ENCODE measurements around the gene TMEM134. TPM values are rescaled to one million over a fixed set of nuclear protein-coding genes. Genes with fewer than 3 reads are reported as not detected.

TMEM134 gene
- total and polyA plus RNA-seq, 9 of the 15 experiments (the other 6 are each of a cell fraction or from before 2014, with no cell fraction given) = 0.63 to 48.4 (median 10.7) TPM

GRCh38 chr11:67508486-67509121 is 39.6 kb upstream of the TMEM134 start (continued):
- TF ChIP-seq CEBPZ (IDR thresholded peaks at IDR 0.05; ENCODE audit: borderline replicate concordance, low read depth, low read length) (no peak), MCM7 (IDR thresholded peaks at IDR 0.05) (no peak), CC2D1A (IDR thresholded peaks at IDR 0.05) (no peak), ZNF277 (CRISPR knock-in tag; IDR thresholded peaks at IDR 0.05; ENCODE audit: borderline replicate concordance) (no peak), MED1 (CRISPR knock-in tag; IDR thresholded peaks at IDR 0.05; ENCODE audit: borderline replicate concordance) (no peak), SIRT6 (IDR thresholded peaks at IDR 0.05; ENCODE audit: low read depth, low read length) (no peak), TCF7 (IDR thresholded peaks at IDR 0.05; ENCODE audit: borderline replicate concordance) (no peak), SMARCC2 (IDR thresholded peaks at IDR 0.05; ENCODE audit: low read depth) (no peak), POLR3G (IDR thresholded peaks at IDR 0.05; ENCODE audit: extremely low read depth, insufficient read length, insufficient replicate concordance) (no peak), EP400 (IDR thresholded peaks at IDR 0.05) (peak; percentile 93), SRSF1 (IDR thresholded peaks at IDR 0.05; ENCODE audit: low read depth, low read length) (no peak), ZBTB34 (CRISPR knock-in tag; IDR thresholded peaks at IDR 0.05) (no peak), LCOR (CRISPR knock-in tag; IDR thresholded peaks at IDR 0.05) (no peak; the same call in 1 of the 2 replicates), MEF2D (tag; conservative IDR thresholded peaks at IDR 0.05; ENCODE audit: low read depth) (no peak), NBN (IDR thresholded peaks at IDR 0.05; ENCODE audit: low read depth) (no peak), SREBF1 (IDR thresholded peaks at IDR 0.05; ENCODE audit: borderline replicate concordance, low read depth, low read length) (no peak; the same call in 1 of the 2 replicates), NR1H2 (CRISPR knock-in tag; IDR thresholded peaks at IDR 0.05) (no peak), NR2F6 (CRISPR knock-in tag; IDR thresholded peaks at IDR 0.05) (no peak), ELF1 (tag; IDR thresholded peaks at IDR 0.05) (peak; percentile 70)
- TF ChIP-seq, protein P1, sequence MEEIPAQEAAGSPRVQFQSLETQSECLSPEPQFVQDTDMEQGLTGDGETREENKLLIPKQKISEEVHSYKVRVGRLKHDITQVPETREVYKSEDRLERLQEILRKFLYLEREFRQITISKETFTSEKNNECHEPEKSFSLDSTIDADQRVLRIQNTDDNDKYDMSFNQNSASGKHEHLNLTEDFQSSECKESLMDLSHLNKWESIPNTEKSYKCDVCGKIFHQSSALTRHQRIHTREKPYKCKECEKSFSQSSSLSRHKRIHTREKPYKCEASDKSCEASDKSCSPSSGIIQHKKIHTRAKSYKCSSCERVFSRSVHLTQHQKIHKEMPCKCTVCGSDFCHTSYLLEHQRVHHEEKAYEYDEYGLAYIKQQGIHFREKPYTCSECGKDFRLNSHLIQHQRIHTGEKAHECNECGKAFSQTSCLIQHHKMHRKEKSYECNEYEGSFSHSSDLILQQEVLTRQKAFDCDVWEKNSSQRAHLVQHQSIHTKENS (CRISPR knock-in tag; IDR thresholded peaks at IDR 0.05) = no peak
- TF ChIP-seq, protein P2, sequence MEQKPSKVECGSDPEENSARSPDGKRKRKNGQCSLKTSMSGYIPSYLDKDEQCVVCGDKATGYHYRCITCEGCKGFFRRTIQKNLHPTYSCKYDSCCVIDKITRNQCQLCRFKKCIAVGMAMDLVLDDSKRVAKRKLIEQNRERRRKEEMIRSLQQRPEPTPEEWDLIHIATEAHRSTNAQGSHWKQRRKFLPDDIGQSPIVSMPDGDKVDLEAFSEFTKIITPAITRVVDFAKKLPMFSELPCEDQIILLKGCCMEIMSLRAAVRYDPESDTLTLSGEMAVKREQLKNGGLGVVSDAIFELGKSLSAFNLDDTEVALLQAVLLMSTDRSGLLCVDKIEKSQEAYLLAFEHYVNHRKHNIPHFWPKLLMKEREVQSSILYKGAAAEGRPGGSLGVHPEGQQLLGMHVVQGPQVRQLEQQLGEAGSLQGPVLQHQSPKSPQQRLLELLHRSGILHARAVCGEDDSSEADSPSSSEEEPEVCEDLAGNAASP (IDR thresholded peaks at IDR 0.05) = no peak

Data from K562 (cell line).